ENCODE results near the gene PHF20.
A peak's percentile ranks its signal among the peaks of the same experiment; 100 is the strongest.

Gene PHF20

DNA sequence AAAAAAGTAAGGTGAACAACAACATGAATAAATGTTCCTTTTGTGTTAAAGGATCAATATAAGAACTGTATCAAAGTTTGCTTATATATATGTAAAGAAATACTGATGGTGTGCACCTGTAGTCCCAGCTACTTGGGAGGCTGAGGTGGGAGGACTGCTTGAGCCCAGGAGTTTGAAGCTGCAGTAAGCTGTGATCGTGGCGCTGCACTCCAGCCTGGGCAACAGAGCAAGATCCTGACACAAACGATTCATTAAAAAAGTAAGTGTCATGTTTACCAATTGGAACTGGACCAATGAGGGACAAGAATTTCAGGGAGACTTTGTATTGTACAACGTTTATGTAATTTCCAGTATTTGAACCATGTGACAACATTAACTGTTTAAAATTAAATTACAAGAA, 5.0 kb upstream of the PHF20 start:
- H3K4me2 ChIP-seq (ENCODE audit: low read length) = no peak overlapping the region
- H3K4me3 ChIP-seq (ENCODE audit: low read depth, low read length) = no peak overlapping the region
- TF ChIP-seq, protein P1, sequence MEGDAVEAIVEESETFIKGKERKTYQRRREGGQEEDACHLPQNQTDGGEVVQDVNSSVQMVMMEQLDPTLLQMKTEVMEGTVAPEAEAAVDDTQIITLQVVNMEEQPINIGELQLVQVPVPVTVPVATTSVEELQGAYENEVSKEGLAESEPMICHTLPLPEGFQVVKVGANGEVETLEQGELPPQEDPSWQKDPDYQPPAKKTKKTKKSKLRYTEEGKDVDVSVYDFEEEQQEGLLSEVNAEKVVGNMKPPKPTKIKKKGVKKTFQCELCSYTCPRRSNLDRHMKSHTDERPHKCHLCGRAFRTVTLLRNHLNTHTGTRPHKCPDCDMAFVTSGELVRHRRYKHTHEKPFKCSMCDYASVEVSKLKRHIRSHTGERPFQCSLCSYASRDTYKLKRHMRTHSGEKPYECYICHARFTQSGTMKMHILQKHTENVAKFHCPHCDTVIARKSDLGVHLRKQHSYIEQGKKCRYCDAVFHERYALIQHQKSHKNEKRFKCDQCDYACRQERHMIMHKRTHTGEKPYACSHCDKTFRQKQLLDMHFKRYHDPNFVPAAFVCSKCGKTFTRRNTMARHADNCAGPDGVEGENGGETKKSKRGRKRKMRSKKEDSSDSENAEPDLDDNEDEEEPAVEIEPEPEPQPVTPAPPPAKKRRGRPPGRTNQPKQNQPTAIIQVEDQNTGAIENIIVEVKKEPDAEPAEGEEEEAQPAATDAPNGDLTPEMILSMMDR (IDR thresholded peaks at IDR 0.05) = no peak
- no peaks in the 10 kb centered on the region for H3K27me3 ChIP-seq (ENCODE audit: control insufficient read depth, insufficient read depth, low read length)
- no peaks in the 10 kb centered on the region for H3K9me3 ChIP-seq (ENCODE audit: control insufficient read depth, low read length)
- H3K27ac ChIP-seq = no peak overlapping the region
- no peaks in the 10 kb centered on the region for H3K36me3 ChIP-seq (ENCODE audit: control insufficient read depth, insufficient read depth, low read length)
- no peak overlapping the region for H3K9ac ChIP-seq
- H3K4me1 ChIP-seq = peaks cover 14% of the 10 kb centered on the region
- no peaks in the 10 kb centered on the region for H3K79me2 ChIP-seq
- H2AFZ ChIP-seq = no peak overlapping the region

DNA sequence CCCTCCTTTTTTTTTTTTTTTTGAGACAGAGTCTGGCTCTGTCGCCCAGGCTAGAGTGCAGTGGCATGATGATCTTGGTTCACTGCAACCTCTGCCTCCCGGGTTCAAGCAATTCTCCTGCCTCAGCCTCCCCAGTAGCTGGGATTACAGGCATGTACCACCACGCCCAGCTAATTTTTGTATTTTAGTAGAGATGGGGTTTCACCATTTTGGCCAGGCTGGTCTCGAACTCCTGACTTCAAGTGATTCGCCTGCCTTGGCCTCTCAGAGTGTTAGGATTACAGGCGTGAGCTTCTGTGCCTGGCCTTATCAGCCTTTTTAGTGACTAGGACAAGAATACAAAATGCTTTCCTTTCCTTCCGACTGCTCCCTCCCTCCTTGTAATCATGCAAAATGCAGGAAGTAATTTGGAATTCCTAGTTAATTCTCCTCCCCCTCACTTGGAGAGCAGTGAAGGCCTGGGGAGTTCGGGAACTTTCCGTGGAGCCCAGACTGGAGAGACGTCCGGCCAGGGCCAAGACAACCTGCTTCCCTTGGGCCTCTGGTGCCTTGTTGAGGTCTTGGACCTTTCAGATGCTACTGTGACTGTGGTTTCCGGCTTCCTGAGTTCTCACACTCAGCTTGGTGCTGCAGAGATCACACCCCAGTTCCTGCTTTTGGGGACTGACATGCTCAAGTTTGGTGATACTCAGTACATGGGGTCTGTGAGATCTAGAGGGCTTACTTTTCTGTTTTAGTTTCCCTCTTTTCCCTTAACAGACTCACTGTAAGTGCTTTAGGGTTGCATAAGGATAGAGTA, 3.9 kb upstream of the PHF20 start:
- TF ChIP-seq, protein P1 (IDR thresholded peaks at IDR 0.05) = no peak
- Histone ChIP-seq H3K4me1 (peaks cover 16% of the 10 kb centered on the region), H3K4me3 (ENCODE audit: low read depth, low read length) (no peak overlapping the region), H3K27me3 (ENCODE audit: control insufficient read depth, insufficient read depth, low read length) (no peaks in the 10 kb centered on the region), H2AFZ (peak overlapping the region; percentile 95), H3K9ac (no peak overlapping the region), H3K27ac (peak overlapping the region; percentile 93), H3K36me3 (ENCODE audit: control insufficient read depth, insufficient read depth, low read length) (no peaks in the 10 kb centered on the region), H3K9me3 (ENCODE audit: control insufficient read depth, low read length) (no peaks in the 10 kb centered on the region), H3K79me2 (no peaks in the 10 kb centered on the region), H3K4me2 (ENCODE audit: low read length) (no peak overlapping the region)

DNA sequence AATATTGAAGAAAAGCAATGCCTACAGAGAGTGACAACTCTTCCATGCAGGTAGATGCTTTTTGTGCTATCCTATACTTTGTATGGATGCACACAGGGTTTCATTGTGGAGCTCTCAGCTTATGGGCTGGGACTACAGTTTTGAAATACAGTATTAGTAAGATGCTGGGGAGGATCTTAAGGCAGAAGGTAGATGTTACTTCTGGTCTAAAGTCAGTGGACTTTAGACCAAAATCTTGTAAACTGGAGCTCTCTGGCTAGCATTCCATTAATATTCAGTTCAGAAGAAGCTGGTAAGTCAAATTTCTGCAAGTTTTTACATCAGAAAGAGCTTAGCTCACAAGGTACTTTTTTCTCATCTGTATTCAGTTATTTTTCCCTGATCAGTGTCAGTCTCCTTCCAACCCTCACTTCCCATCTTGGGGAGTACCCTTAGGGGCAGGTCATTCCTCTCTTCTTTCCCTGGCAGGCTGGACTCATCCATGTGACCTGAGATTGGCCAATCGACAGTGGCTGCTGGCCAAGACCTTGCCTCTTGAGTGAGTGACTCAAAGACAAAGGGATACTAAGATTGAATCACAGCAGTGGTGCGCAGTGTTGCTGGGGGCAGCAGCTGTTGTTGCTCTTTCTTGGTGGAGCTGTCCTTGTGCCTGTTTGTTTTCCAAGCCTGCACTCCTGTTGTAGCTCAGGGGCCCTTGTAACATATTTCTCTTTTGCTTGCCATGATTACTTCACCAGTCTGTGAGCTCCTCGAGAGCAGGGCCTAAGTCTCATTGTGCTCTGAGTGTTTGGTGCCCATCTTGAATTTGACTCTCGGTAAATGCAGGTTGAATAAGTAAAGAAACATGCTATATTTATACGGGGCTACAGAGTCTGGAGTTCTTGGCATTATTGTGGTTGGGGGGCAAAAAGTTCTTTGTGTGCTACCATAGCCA, 2.8 kb upstream of the PHF20 start:
- Histone ChIP-seq H3K4me1 (peaks cover 20% of the 10 kb centered on the region), H3K4me2 (ENCODE audit: low read length) (no peak overlapping the region), H3K9ac (no peak overlapping the region), H3K9me3 (ENCODE audit: control insufficient read depth, low read length) (no peaks in the 10 kb centered on the region), H3K79me2 (no peaks in the 10 kb centered on the region), H3K4me3 (ENCODE audit: low read depth, low read length) (no peak overlapping the region), H2AFZ (peak overlapping the region; percentile 95), H3K36me3 (ENCODE audit: control insufficient read depth, insufficient read depth, low read length) (no peaks in the 10 kb centered on the region), H3K27me3 (ENCODE audit: control insufficient read depth, insufficient read depth, low read length) (no peaks in the 10 kb centered on the region), H3K27ac (peak overlapping the region; percentile 93)
- TF ChIP-seq, protein P1 (IDR thresholded peaks at IDR 0.05) = no peak

DNA sequence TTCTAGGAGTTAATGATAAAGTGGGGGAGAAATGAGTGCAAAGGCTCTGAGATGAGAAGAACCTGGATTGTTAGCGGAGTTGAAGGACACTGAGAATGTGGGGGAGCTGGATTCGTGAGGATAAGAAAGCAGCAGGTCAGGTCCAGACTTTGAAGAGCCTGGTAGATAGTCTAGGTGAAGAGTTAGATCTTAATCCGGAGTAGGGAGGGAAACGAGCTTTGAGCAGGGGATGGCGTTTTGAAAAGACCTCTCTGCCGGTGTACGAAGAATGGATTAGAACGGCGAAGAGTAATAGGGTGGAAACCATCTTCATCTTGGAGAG, 487 bp upstream of the PHF20 start:
- TF ChIP-seq, protein P1 (IDR thresholded peaks at IDR 0.05) = no peak
- peaks cover 11% of the 10 kb centered on the region for H3K79me2 ChIP-seq
- peak overlapping the region; percentile 68 for H3K4me2 ChIP-seq (ENCODE audit: low read length)
- H2AFZ ChIP-seq = peak overlapping the region; percentile 78
- peak overlapping the region; percentile 54 for H3K4me3 ChIP-seq (ENCODE audit: low read depth, low read length)
- no peak overlapping the region for H3K9ac ChIP-seq
- H3K36me3 ChIP-seq (ENCODE audit: control insufficient read depth, insufficient read depth, low read length) = no peaks in the 10 kb centered on the region
- peak overlapping the region; percentile 91 for H3K27ac ChIP-seq
- H3K4me1 ChIP-seq = peaks cover 24% of the 10 kb centered on the region
- no peaks in the 10 kb centered on the region for H3K27me3 ChIP-seq (ENCODE audit: control insufficient read depth, insufficient read depth, low read length)
- H3K9me3 ChIP-seq (ENCODE audit: control insufficient read depth, low read length) = no peaks in the 10 kb centered on the region
